Fibroblast of lung (primary cell): Measurements from ENCODE around the gene MYO7A. TPM values are rescaled to one million over a fixed set of nuclear protein-coding genes. Genes with fewer than 3 reads are reported as not detected.

Source experiments
- DNase-seq, 2 donors: peaks; one replicate each; pipeline versions ENCODE4 v3.0.0 to v3.0.0-alpha.2; 2010; ENCODE audit warnings: low read depth in 2 of 2
- H2AFZ ChIP-seq: 2 replicates; pipeline ENCODE4 v1.5.1; 2012; ENCODE audit warnings: low read length, control low read depth, inconsistent platforms
- H3K27ac ChIP-seq: 2 replicates; pipeline ENCODE4 v1.5.1; 2011; ENCODE audit warnings: low read length, control low read depth; ENCODE audit not compliant: insufficient read depth
- H3K27me3 ChIP-seq: 2 replicates; pipeline ENCODE4 v1.5.1; 2011; ENCODE audit warnings: mild to moderate bottlenecking, low read length; ENCODE audit not compliant: control insufficient read depth, insufficient read depth
- H3K36me3 ChIP-seq: 2 replicates; pipeline ENCODE4 v1.5.1; 2011; ENCODE audit warnings: low read length; ENCODE audit not compliant: control insufficient read depth, insufficient read depth
- H3K4me1 ChIP-seq: 2 replicates; pipeline ENCODE4 v1.5.1; 2011; ENCODE audit warnings: low read length; ENCODE audit not compliant: control insufficient read depth, insufficient read depth; ENCODE audit errors: extremely low read depth
- H3K4me2 ChIP-seq: 2 replicates; pipeline ENCODE4 v1.5.1; 2011; ENCODE audit warnings: low read length, control low read depth; ENCODE audit not compliant: insufficient read depth; ENCODE audit errors: extremely low read depth
- H3K4me3 ChIP-seq, 4 experiments: fragments of 200-600 bp in 1 of 4; sonication (generic) in 1 of 4; replicated peaks in 1 of 4; 2 replicates each; pipeline ENCODE4 v1.5.1; 2011 to 2016; ENCODE audit warnings: low read length in 4 of 4, low read depth in 3 of 4, mild to moderate bottlenecking in 3 of 4, control low read depth in 2 of 4, inconsistent platforms in 1 of 4, mixed read lengths in 1 of 4; ENCODE audit not compliant: insufficient read depth in 1 of 4; ENCODE audit errors: control extremely low read depth in 1 of 4
- H3K79me2 ChIP-seq: 2 replicates; pipeline ENCODE4 v1.5.1; 2012; ENCODE audit warnings: mild to moderate bottlenecking, low read length, inconsistent platforms; ENCODE audit not compliant: control insufficient read depth, insufficient read depth
- H3K9ac ChIP-seq: 2 replicates; pipeline ENCODE4 v1.5.1; 2011; ENCODE audit warnings: mild to moderate bottlenecking, low read length, control low read depth; ENCODE audit not compliant: insufficient read depth
- H3K9me3 ChIP-seq: 2 replicates; pipeline ENCODE4 v1.5.1; 2012; ENCODE audit warnings: low read depth, low read length; ENCODE audit not compliant: control insufficient read depth, insufficient read depth
- H4K20me1 ChIP-seq: 2 replicates; pipeline ENCODE4 v1.5.1; 2011; ENCODE audit warnings: low read length; ENCODE audit not compliant: control insufficient read depth, insufficient read depth; ENCODE audit errors: extremely low read depth
- CTCF ChIP-seq, 2 donors: IDR thresholded peaks in 1 of 2; conservative IDR thresholded peaks in 1 of 2; 1 replicate in 1 of 2; 2 replicates in 1 of 2; pipeline ENCODE4 v1.5.1; 2011 to 2012; ENCODE audit warnings: low read length in 2 of 2, control low read depth in 1 of 2, inconsistent platforms in 1 of 2, low read depth in 1 of 2, mild to moderate bottlenecking in 1 of 2
- EZH2 ChIP-seq: IDR thresholded peaks from 2 replicates; pipeline ENCODE4 v1.5.1; 2012; ENCODE audit warnings: low read length, control low read depth, mild to moderate bottlenecking; ENCODE audit errors: missing control alignments
- polyA minus RNA-seq: library from RNA; depleted of rRNA, polyadenylated mRNA; stranded (reverse); fragments of >200 nt; gene quantifications from 2 replicates; pipeline ENCODE4 v1.2.3, GENCODE V29; 2011; ENCODE audit warnings: low replicate concordance
- polyA plus RNA-seq, 2 donors: library from polyadenylated mRNA; depleted of rRNA in 1 of 2; stranded (reverse) in 1 of 2; unstranded in 1 of 2; fragments of >200 nt; gene quantifications; 2 replicates each; pipeline ENCODE4 v1.2.1, GENCODE V29; 2011 to 2012; ENCODE audit warnings: missing spikeins in 1 of 2
- total RNA-seq: library from RNA; depleted of rRNA; stranded (reverse); fragments of >200 nt; gene quantifications from 2 replicates; pipeline ENCODE4 v1.2.1, GENCODE V29; 2014

The MYO7A gene
- total RNA-seq (0.26 and 0.33 TPM in 2 replicates), polyA plus RNA-seq (0.01 and 0.05 TPM in 2 replicates), polyA minus RNA-seq (not detected in 2 replicates)
- polyA plus RNA-seq (2012) = 0.06 and 0.07 TPM in 2 replicates

GRCh38 chr11:77127920-77128691 is at the start of gene MYO7A:
Gene MYO7A (plus strand): TSS chr11:77128246. CDS start chr11:77130635, 2,389 bp downstream.
- H3K4me1 ChIP-seq = peaks cover 5% of the 10 kb centered on the region
- peak within 1 kb of the TSS; percentile 8 to 58 (median 30) for H3K4me3 ChIP-seq
- H3K27ac ChIP-seq = no peak within 1 kb of the TSS
- H4K20me1 ChIP-seq = no peaks in the 10 kb centered on the region
- no peaks in the 10 kb centered on the region for H3K79me2 ChIP-seq
- TF ChIP-seq EZH2 = no peak
- peaks cover 2% of the 10 kb centered on the region for H3K36me3 ChIP-seq
- H3K4me2 ChIP-seq = peak within 1 kb of the TSS; percentile 87
- H2AFZ ChIP-seq = peak within 1 kb of the TSS; percentile 21
- no peaks in the 10 kb centered on the region for H3K27me3 ChIP-seq
- H3K9me3 ChIP-seq = no peaks in the 10 kb centered on the region
- peak in 1 of 2 donors; percentile 33 for DNase-seq
- H3K9ac ChIP-seq = no peak within 1 kb of the TSS

GRCh38 chr11:77079666-77080065 is 48.4 kb upstream of the MYO7A start:
- Histone ChIP-seq H4K20me1 (no peaks in the 10 kb centered on the region), H3K4me3 (no peak overlapping the region), H3K4me1 (peaks cover 13% of the 10 kb centered on the region), H3K4me2 (no peak overlapping the region), H3K27ac (no peak overlapping the region), H3K79me2 (peaks cover 3% of the 10 kb centered on the region), H3K9me3 (no peaks in the 10 kb centered on the region), H2AFZ (no peak overlapping the region), H3K27me3 (no peaks in the 10 kb centered on the region), H3K9ac (no peak overlapping the region), H3K36me3 (peaks cover 2% of the 10 kb centered on the region)
- DNase-seq = no peak
- no peak for TF ChIP-seq EZH2
- TF ChIP-seq CTCF (conservative IDR thresholded peaks at IDR 0.05 in 1 of 2, IDR thresholded peaks at IDR 0.05 in 1 of 2; ENCODE audit: low read depth in 1 of 2, low read length in 2 of 2) = no peak

- no peak overlapping the region for H3K4me3 ChIP-seq
- no peak overlapping the region for H2AFZ ChIP-seq
- TF ChIP-seq CTCF (conservative IDR thresholded peaks at IDR 0.05 in 1 of 2, IDR thresholded peaks at IDR 0.05 in 1 of 2; ENCODE audit: low read depth in 1 of 2, low read length in 2 of 2) (no peak), EZH2 (no peak)
- no peaks in the 10 kb centered on the region for H3K9me3 ChIP-seq
- DNase-seq = peak in 1 of 2 donors; percentile 43
- peaks cover 2% of the 10 kb centered on the region for H3K36me3 ChIP-seq
- no peaks in the 10 kb centered on the region for H4K20me1 ChIP-seq
- no peak overlapping the region for H3K9ac ChIP-seq
- H3K4me1 ChIP-seq = peaks cover 12% of the 10 kb centered on the region
- H3K27me3 ChIP-seq = no peaks in the 10 kb centered on the region
- H3K79me2 ChIP-seq = peaks cover 1% of the 10 kb centered on the region
- H3K27ac ChIP-seq = no peak overlapping the region
- H3K4me2 ChIP-seq = no peak overlapping the region
These were observed 47.3 kb upstream of the MYO7A start for GRCh38 chr11:77080643-77081210.
